ENCODE results near the gene PKNOX1.
"Not testable (repeated sequence)": the region's sequence is repeated elsewhere in the genome, so short reads cannot be mapped to it uniquely, and the experiment has no call there.

PKNOX1 gene

DNA sequence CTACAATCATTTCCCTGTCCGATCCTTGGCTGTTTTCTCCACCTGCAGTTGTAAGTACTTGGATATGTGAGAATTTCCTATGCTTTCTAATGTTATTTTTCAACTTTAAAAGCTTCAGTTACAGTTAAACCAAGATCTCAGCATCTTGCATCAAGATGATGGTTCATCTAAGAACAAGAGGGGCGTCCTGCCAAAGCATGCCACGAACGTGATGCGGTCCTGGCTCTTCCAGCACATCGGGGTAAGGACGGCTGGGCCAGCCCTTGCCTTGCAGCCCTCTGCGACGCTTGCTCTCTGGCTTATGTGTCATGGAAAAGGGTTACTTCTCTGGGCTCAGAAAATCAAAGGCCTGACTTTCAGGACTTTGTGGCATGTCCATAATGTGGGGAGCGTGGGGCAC, 46.8 kb downstream of the PKNOX1 start:
- DNase-seq, result no peak

DNA sequence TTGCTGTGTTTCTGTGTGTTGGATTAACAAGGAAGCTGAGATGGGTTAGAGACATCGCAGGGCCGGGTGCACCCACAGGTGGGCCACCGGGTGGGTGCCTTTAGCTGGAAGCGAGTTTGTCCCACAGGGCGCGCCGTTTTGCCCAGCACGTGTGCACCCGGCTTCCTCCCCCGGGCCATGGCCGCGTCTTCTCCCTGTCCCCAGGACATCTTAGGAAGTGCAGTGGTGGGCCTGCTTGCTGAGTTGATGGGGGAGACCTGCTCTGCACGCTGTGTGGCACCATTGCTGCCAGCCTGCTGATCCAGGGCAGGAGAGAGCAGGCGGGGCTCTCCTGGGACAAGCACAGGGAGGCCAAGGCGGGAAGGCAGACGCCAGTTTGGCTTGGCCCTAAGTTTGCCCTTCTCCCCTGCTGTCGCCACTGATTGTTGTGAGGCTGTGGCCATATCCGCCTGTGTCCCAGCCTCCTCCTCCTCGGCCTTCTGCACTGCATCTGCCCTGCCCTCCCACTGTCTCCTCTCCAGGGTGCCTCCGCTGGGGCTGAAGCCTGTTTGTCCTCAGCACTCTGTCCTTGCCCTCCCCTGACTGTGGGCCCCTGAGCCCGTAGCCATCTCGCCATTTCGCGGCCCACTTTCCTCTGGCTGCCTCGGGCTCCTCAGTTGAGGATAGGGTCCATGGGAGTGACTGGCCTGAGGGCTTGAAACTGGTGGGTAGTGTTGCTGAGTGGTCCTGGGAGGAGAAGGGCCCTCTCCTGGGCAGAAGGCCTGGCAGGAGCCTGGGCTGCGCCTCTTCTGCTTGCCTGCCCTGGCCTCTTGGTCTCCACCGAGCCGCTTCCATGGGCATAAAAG, 47.6 kb downstream of the PKNOX1 start:
- DNase-seq, result no peak

DNA sequence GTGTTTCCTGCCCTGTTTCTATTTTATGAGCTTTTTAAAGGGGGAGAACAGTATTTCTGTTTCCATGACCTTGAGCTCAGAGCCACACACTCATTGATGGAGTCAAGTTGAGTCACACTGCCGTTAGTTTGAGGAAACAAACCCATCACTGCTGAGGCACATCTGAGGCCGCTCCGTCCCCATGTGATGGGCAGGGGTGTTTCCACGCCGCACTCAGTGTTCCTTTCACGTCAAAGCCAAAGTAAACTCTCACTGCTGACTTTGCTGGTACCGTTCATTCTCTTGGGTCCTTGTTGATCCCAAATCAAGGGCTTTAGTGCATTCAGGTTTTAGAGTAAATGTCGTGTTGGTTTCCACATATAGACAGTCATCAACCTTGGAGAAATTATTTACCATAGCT, 48.8 kb downstream of the PKNOX1 start:
- DNase-seq, result no peak

DNA sequence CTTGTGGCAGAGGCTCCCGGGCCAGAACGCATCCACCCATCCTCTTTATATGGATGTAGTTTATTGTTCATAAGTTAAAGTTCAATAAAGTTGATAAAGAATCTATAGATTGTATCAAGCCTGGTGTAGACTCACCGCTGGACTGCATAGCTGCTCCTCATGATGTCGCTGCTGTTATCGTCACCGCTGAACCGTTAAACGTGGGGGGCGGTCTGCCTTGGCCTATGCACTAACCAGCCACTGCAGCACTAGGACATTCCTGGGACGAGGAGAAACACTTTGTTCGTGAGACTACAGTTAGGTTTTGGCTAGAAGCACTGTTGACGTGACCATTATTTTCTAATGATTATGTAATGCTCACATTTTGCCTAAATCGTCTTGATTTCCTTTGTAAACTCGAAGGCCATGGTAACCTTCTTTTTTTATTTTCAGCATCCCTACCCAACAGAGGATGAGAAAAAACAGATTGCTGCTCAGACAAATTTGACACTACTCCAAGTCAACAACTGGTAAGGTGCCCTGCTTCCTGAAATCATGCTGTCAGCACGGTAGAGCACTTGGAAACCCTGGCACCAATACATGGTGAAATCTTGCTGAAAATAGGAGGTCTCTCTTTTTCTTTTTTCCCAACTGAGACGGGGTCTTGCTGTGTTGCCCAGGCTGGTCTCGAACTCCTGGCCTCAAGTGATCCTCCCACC, 50.2 kb downstream of the PKNOX1 start:
- DNase-seq, result no peak

DNA sequence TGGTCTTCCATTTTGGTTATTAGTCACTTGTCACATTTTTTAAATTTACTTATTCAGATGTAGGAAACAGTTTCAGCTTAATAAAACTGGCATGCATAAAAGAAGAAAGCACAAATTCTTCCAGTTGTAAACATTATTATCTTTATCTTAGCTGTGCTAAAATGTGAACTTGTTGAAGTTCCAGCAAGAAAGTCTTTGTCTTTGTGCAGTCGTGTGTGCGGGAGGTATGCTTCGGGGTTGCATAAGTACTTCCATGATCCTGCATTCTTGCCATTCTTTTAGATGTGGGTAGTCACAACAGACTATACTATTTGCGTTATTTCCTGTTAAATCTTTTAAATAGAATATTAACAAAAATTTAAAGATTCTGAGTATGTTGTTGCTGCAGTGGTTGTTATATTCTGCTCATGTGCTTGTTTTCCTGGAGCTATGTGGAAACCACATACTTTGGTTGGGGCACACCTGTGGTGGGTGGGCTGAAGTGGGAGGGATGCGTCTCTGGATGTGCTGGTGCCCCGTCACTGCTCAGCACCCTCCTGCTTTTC, 51.3 kb downstream of the PKNOX1 start:
- no peak for DNase-seq

DNA sequence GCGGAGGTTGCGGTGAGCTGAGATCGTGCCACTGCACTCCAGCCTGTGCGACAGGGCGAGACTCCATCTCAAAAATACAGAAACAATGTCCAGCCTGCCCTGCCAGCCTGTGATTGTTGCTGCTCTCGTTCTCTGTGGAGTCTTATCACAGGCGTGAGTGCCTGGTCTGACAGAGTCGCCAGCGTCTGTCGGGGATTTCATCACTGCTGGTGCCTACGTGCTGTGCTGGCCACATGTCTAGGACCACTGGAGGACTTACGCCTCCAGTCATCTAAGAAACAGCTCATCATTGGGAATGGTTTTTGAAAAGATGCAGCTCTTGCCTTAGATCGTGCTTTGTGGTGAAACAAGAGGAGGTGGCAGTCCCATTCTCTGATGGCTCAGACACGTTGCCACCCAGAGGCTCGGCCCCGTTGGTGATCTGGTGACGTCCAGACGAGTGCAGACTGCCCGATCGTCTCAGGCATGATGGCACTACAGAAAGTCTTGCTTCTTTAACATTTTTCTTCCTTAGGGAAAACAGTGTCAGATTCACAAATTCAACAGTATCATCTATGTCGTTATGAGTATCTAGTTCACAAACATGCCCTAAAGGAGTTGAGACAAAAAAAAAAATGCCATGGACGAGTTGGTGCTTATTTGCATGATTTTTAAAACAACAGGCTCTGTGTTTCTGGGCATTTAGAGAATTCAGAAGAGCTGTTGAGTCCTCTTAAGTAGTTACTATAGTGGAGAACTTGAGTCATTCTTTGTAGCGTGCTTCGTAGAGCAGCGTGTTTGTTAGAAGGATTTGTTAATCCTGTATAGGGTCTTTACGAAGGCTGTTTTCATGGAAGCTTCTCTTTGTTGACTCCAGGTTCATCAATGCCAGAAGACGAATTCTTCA, 53.7 kb downstream of the PKNOX1 start:
- DNase-seq, result no peak

DNA sequence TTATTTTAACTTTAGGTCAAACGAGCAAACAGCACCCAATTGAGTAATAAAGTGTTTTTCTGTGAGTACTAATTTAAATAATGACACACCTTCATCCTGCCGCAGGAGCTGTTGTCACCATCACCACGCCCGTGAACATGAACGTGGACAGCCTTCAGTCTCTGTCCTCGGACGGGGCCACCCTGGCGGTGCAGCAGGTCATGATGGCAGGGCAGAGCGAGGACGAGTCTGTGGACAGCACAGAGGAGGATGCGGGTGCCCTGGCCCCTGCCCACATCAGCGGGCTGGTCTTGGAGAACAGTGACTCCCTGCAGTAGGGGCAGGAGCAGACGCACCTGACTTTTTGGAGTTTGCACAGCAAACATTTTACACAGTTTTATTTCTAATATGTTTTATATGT, 55.4 kb downstream of the PKNOX1 start:
- DNase-seq, result no peak

DNA sequence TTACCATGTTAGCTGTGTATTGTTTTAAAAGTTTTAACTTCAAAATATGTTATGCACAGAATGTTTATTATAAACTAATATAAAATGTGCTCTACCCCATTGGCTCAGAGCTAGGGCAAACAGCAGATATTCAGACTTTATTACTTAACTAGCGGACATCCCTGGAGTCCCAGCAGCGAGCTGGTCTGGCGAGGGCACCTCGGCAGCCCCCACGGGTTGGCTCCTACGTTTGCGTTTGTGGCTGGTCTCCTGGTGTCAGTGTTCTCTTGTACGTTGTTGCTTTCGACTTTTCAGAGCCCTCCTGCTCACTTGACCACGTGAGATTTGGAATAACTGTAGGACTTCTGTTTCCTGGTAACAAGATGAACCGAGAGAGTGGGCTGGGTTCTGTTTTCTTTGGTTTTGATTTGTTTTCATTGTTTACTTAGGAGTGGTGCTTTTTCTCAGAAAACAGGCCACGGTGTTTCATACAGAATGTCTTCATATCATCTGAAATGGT, 56.8 kb downstream of the PKNOX1 start:
- DNase-seq, result no peak

DNA sequence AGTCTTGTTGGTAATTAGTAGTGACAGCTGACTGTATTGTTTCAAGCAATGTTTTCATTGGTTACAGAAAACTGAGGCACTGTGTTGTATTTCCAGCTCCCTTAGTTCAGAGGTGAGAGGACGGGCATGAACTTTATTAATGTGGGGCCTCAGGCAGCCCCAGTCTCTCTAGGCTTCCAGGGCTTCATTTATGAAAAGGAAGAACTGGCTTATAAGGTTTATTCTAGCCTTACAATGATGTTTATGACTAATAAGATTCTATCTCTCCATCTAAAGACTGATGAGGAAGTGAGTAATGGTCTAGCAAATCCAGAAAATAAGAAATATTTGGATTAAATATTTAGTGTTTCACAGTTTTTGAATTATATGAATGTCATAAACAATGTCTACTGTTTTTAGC, 59.7 kb downstream of the PKNOX1 start:
- DNase-seq, result no peak

DNA sequence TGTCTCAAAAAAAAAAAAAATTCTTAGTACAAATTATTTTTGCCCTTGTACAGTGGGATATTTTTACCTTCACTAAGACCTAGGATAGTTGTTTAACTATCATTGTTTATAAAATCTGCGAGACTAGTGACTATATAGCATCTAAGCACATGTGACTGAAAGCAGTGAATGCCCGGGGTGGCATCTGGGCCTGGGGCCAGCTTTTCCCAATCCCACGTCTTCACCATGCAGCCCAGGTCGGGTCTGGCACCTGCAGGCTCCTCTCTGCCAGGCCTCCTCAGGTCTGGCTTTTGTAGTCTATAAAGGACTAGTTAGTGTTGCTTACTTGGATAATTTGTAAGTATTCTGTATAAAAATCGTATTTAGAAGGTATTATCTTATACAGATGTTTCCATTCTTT, 60.5 kb downstream of the PKNOX1 start:
- no peak for DNase-seq

DNA sequence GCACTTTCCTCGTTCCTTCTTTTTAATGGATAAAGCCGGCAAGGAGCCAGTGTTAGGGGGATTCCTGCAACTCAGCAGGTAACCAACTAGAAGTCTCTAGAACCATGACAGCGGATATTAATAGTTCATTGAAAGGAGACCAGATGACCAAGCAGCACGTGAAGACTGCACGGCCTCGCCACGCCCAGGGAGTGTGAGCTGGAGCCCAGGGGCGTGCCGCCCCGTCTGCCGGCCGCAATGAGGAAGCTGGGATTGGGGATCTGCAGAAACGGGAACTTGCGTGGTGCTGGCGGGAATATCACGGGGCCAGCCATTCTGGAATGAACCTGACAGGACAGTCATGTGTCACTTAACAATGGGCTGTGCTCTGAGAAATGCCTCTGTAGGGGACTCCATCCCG, 62.5 kb downstream of the PKNOX1 start:
- DNase-seq, result peak in 1 of 2 donors; percentile 37

DNA sequence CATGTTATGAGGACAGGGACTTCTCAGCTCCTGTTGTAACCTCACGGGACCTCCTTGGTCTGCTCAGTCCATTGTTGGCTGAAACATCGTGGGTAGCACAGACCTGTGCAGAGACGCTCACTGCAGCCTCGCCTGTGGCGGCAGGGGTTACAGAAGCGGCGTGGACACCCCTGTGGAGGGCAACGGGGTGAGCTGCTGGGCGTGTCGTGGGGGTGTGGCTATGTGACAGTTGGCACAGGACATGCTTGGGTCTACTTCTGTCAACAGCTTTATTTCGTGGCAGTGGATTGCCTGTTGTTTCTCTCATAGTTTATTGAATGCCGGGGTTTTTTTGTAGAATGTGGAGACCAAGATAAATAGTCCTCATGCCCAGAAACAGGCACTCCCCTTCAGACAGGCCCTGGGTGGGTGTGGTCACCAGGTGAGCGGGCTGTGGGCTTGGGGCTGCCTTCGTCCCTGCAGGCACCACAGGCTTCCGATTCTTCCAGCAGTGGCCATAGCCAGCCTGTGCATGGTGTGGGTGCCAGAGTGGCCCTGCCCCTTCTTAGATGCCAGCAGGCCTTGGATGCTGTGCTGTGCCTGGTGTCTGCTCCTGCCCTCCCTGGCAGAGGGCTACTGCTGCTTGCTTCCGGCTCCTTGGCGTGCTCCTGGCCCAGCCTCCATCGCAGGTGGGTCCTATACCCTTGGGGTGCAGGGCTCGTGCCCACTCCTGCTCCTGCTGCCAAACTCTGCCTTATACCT, 63.7 kb downstream of the PKNOX1 start:
- not testable (repeated sequence) for DNase-seq

DNA sequence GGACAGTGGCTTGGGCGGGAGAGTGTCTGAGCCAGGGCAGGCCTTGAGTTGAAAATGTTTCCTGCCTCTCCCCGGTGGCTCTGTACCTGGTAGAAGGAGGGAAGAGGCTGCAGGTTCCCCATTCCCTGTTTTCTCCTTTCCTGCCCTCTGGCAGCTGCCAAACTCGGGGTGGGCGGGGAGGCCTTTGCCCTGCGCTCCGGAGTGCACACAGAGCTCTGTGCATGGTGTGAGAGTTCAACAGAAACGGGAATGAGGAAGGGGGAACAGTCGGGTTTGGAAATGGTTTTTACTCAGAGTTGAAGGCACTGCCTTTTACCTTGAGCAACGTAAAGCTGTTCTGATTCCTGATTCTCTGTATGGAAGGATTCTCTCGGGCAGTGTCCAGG, 64.3 kb downstream of the PKNOX1 start:
- DNase-seq, result not testable (repeated sequence)

DNA sequence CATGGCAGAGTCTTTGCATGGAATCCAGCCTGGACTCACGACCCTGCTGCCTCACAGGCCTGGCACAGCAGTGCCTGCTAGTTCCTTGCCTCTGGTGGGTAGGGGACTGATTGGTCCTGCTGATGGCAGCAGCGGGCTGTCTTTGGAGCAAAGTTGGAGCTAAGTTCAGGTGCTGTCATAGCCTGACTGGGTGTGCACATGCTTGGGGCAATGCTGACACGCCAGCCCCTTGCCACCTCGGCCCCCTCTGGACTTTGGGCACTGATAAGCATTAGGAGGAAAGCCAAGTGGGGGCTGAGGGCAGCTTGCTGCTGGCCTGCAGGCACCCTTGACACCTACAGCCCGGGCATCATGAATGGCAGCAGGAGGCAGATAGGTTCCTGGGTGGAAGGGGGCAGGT, 67.8 kb downstream of the PKNOX1 start:
- DNase-seq, result not testable (repeated sequence)

DNA sequence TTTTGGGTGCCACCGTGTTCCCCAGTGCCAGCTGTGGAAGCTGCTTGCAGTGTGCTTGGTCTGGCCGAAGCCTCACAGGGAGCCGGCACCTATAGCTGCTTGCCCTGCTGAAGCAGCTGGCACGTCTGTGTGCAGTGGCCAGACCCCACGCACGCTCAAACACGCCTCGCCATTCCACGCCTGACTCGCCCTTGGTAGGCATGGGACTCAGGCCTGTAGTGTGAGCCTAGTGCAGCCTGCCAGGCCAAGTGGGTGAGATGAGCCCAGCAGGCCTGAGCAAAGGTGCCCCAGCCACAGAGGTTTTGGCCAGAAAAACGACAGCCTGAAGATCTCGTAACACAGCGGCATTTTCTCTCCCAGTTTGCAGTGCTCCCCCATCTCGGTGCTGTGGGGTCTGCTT, 68.9 kb downstream of the PKNOX1 start:
- not testable (repeated sequence) for DNase-seq

DNA sequence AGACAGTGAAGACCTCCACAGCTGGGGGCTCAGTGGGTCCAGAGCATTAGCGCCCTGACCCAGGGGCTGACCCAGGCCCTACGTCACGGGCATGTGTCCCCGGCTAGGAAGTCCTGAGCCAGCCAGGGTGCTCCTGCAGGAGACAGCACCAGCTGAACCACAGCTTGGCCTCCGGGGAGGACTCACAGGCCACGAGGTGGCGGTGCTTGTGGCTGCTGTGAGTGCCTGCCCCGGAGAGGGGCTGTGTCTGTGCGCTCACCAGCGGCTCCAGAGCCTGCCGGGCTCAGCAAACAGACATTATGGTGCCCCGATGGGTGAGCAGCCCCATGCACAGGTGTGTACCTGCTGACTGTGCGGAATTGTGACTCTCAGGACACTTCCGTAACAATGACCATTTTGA, 70.2 kb downstream of the PKNOX1 start:
- DNase-seq, result not testable (repeated sequence)

DNA sequence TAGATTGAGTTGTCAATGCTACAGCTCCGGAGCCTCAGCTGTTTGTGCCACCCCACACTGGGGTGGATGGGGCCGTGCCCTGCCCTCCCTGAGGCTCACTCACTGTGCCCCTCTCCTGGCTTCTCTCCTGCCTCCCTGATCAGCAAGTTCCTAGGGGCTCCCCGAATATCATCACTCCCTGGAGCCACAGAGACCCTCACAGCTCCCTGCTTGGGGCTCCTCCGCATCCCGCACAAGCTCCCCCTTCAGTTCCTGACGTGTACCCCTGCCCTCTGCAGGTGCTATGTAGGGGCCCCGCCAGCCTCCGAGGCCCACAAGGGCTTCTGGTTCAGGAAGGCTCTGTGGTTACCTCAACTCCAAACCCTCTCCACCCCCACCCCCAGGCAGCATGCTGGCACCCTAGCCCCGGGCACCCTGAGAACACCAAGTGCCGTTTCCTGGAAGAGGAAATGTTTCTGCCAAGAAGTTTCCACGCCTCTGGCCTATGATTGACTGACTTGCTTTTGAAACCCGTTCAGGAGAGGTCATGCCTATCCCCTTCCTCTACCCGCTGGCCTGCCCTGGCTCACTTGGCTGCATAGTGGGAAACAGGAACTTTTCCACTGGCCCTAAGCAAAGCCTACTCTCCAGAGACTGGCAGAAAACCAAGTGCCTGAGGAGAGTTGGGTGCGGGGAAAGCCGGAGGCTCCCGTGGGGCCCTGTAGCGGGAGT, 71.0 kb downstream of the PKNOX1 start:
- DNase-seq, result not testable (repeated sequence)

DNA sequence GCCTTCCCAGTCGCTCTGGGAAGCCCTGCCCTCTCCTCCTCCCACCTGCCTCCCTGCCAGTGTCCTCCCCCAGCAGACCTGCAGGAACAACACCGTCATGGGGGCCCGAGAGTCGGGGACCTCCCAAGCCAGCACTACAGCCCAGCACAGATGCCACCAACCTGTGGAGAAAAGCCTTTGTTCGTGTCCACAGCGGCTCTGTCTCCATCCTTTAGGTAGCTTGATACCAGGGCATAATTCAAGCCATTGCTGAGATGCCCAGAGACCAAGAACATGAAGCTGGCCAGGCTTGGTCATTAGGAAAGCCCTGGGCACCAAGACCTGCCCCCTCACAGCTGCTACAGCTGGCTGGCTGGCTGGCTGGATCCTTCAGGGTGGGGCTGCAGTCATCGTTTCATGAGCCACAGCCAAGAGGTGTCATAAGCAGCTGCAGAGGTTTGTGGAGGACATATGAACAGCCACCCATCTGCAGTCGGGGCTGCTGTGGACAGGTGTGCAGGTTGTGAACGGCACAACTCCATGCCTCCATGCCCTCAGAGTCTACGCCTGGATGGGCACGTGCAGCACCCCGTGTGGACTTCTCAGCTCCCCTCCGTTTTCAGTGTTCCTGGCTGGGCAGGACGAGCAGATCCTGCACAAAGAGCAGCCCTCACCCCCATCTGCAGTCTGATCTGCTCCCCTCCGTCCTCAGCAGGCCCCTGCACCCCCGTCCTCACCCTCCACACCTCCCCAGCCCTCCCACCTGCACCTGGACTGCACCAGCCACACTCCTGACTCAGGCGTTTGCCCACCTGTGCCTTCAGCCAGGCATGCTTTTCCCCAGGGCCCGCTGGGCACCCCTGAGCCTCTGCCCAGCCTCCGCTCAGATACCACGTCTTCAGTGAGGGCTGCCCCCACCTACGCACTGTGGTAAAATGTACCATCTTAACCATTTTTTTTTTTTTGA, 71.8 kb downstream of the PKNOX1 start:
- DNase-seq, result not testable (repeated sequence)

DNA sequence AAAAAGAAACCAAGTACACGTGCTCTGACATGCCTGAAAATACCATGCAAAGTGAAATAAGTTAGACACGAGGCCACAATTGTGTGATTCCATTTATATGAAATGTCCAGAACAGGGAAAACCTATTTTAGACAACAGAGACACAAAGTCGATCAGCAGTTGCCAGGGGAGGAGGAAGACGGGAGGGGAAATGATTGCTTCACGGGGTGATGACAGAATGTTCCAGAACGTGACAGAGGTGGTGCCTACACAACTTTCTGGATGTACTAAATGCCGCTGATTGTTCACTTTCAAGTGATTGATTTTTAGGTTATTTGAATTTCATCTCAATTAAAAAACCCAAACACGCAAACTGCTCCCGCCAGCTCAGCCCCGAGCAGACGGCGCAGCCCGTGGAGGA, 78.8 kb downstream of the PKNOX1 start:
- DNase-seq, result not testable (repeated sequence)
